ENCODE results near the gene PAIP2B. TPM values are rescaled to one million over a fixed set of nuclear protein-coding genes. Genes with fewer than 3 reads are reported as not detected.

Gene PAIP2B
- total and polyA plus RNA-seq, 7 experiments from 2014 or later = 1.3 to 14.1 (median 3.0) TPM

DNA sequence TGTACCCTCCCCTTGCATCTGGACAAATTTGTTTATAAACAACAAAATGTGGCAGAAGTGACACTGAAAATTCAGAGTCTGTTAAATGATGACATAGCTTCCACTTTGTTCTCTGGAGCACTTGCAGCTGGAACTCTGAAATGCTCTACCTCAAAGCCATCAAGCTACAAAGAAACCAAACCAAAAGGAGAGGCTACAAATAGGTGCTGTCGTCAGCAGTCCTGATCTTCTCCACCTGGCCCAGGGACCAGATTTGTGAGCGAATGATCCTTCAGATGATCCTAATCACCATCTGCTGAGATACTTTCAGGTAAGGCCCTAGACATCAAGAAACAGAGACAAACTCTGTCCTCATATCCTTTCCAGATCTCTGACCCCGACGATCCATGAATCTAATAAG lies 27.9 kb upstream of the PAIP2B start:
- peaks cover 25 to 60% (median 42%) of the 10 kb centered on the region in 5 donors for H3K27me3 Mint-ChIP-seq

DNA sequence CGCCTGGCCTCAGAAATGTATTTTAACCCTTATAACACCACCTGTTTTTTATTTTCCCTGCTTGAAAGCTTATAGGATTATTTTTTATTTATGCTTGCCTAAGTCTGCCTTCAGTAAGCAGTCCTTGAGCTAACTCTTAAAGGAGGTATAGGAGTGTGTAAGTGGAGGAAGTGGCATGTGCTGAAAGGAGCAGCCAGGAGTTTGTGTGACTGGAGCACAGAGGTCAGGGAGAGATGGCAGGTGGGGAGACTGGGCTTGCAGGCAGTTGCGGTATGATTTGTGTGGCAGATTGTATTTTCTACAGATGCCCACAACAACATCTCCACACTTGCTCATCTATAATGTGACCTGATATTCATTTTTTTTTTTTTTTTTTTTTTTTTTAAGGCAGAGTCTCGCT lies 27.2 kb upstream of the PAIP2B start:
- no peaks in the 10 kb centered on the region for H3K4me1 Mint-ChIP-seq
- CTCF ChIA-PET = no interaction called here

More for the DNA sequence above, 27.9 kb upstream of the PAIP2B start:
- H3K9me3 ChIP-seq (ENCODE audit: control insufficient read depth in 2 of 3, low read length in 3 of 3) = no peaks in the 10 kb centered on the region
- intact Hi-C loops (cut with micrococcal nuclease) = no loop called here
- Mint-ChIP-seq H3K4me3 (no peak overlapping the region), H3K4me1 (no peaks in the 10 kb centered on the region), H3K36me3 (peaks cover 0 to 8% (median 4%) of the 10 kb centered on the region in 5 donors), H3K9me3 (peaks cover 0 to 14% (median 0%) of the 10 kb centered on the region in 11 donors), H3K27ac (no peak overlapping the region)
- H3K27ac ChIP-seq (ENCODE audit: low read depth, low read length) = no peak overlapping the region
- DNase-seq = no peak
- ATAC-seq = no peak
- POLR2A ChIA-PET = no interaction called here
- H3K36me3 ChIP-seq (ENCODE audit: control insufficient read depth in 2 of 3, insufficient read depth in 3 of 3, low read length in 3 of 3) = no peaks in the 10 kb centered on the region
- H3K4me1 ChIP-seq (ENCODE audit: control insufficient read depth in 2 of 2, insufficient read depth in 2 of 2, low read length in 2 of 2) = no peaks in the 10 kb centered on the region
- CTCF ChIA-PET = no interaction called here
- H3K4me3 ChIP-seq (ENCODE audit: low read length) = no peak overlapping the region
- H3K27me3 ChIP-seq (ENCODE audit: control insufficient read depth in 2 of 2, insufficient read depth in 2 of 2, low read length in 2 of 2) = no peaks in the 10 kb centered on the region

DNA sequence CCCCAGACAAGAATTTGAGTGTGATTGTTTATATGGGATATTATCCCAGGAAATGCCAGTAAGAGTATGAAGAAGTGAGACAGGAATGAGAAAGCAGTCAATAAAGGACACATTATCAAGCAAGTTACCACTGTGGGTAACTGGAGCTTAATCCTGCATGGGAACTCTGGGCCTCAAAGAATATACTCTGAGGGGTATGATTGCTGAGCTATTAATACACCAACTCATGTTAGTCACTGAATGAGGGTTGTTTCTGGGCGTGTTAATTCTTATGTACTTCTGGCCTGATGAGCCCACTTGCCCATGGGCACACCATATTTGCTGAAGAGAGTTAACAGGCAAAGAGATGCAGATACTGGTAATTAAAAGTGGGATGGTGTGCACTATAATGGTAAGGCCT lies 26.6 kb upstream of the PAIP2B start:
- no peaks in the 10 kb centered on the region for H3K4me1 Mint-ChIP-seq
- no peaks in the 10 kb centered on the region for H3K9me3 ChIP-seq (ENCODE audit: control insufficient read depth in 2 of 3, low read length in 3 of 3)
- H3K36me3 ChIP-seq (ENCODE audit: control insufficient read depth in 2 of 3, insufficient read depth in 3 of 3, low read length in 3 of 3) = no peaks in the 10 kb centered on the region
- ATAC-seq (no peak), DNase-seq (no peak)
- H3K4me3 Mint-ChIP-seq = no peak overlapping the region
- H3K36me3 Mint-ChIP-seq = peaks cover 0 to 8% (median 4%) of the 10 kb centered on the region in 5 donors
- ChIA-PET CTCF (no interaction called here), POLR2A (no interaction called here)
- intact Hi-C loops (cut with micrococcal nuclease) = no loop called here
- no peaks in the 10 kb centered on the region for H3K27me3 ChIP-seq (ENCODE audit: control insufficient read depth in 2 of 2, insufficient read depth in 2 of 2, low read length in 2 of 2)
- no peak overlapping the region for H3K27ac ChIP-seq (ENCODE audit: low read depth, low read length)
- peaks cover 23 to 55% (median 36%) of the 10 kb centered on the region in 5 donors for H3K27me3 Mint-ChIP-seq
- no peak overlapping the region for H3K27ac Mint-ChIP-seq
- H3K4me3 ChIP-seq (ENCODE audit: low read length) = no peak overlapping the region
- H3K4me1 ChIP-seq (ENCODE audit: control insufficient read depth in 2 of 2, insufficient read depth in 2 of 2, low read length in 2 of 2) = no peaks in the 10 kb centered on the region
- peaks cover 0 to 15% (median 0%) of the 10 kb centered on the region in 11 donors for H3K9me3 Mint-ChIP-seq

More for the DNA sequence above, 27.2 kb upstream of the PAIP2B start:
- no peaks in the 10 kb centered on the region for H3K27me3 ChIP-seq (ENCODE audit: control insufficient read depth in 2 of 2, insufficient read depth in 2 of 2, low read length in 2 of 2)
- H3K4me3 Mint-ChIP-seq = no peak overlapping the region
- POLR2A ChIA-PET = no interaction called here
- no peaks in the 10 kb centered on the region for H3K9me3 ChIP-seq (ENCODE audit: control insufficient read depth in 2 of 3, low read length in 3 of 3)
- no peaks in the 10 kb centered on the region for H3K4me1 ChIP-seq (ENCODE audit: control insufficient read depth in 2 of 2, insufficient read depth in 2 of 2, low read length in 2 of 2)
- H3K9me3 Mint-ChIP-seq = peaks cover 0 to 15% (median 0%) of the 10 kb centered on the region in 11 donors
- ATAC-seq = no peak
- H3K27me3 Mint-ChIP-seq = peaks cover 22 to 59% (median 41%) of the 10 kb centered on the region in 5 donors
- peaks cover 0 to 8% (median 4%) of the 10 kb centered on the region in 5 donors for H3K36me3 Mint-ChIP-seq
- H3K27ac Mint-ChIP-seq = no peak overlapping the region
- no peak overlapping the region for H3K27ac ChIP-seq (ENCODE audit: low read depth, low read length)
- no peak overlapping the region for H3K4me3 ChIP-seq (ENCODE audit: low read length)
- DNase-seq = no peak
- intact Hi-C loops (cut with micrococcal nuclease) = no loop called here
- no peaks in the 10 kb centered on the region for H3K36me3 ChIP-seq (ENCODE audit: control insufficient read depth in 2 of 3, insufficient read depth in 3 of 3, low read length in 3 of 3)

DNA sequence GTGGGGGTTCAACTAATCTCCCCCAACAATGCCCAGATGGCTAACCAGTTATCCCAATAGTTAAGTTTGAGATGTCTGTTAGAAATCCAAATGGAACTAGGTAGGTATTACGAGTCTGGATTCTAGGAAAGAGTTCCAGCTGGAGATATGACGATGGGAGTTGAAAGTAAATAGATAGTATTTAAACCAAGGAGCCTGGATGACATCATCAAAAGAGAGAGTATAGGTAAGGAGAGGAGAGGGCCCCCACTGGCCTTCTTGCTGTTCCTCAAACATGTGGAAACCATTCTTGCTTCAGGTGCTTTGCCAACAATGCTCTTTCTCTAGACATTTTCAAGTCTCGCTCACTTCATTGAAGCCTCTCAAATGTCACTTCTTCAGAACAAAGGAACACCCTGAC lies 26.0 kb upstream of the PAIP2B start:
- Mint-ChIP-seq H3K4me1 (no peaks in the 10 kb centered on the region), H3K36me3 (peaks cover 0 to 8% (median 4%) of the 10 kb centered on the region in 5 donors), H3K27me3 (peaks cover 23 to 53% (median 30%) of the 10 kb centered on the region in 5 donors), H3K9me3 (peaks cover 0 to 17% (median 0%) of the 10 kb centered on the region in 11 donors), H3K4me3 (no peak overlapping the region), H3K27ac (no peak overlapping the region)
- CTCF ChIA-PET = no interaction called here
- H3K27me3 ChIP-seq (ENCODE audit: control insufficient read depth in 2 of 2, insufficient read depth in 2 of 2, low read length in 2 of 2) = no peaks in the 10 kb centered on the region
- ATAC-seq (no peak), DNase-seq (no peak)
- H3K27ac ChIP-seq (ENCODE audit: low read depth, low read length) = no peak overlapping the region
- POLR2A ChIA-PET = no interaction called here
- no peaks in the 10 kb centered on the region for H3K36me3 ChIP-seq (ENCODE audit: control insufficient read depth in 2 of 3, insufficient read depth in 3 of 3, low read length in 3 of 3)
- H3K4me1 ChIP-seq (ENCODE audit: control insufficient read depth in 2 of 2, insufficient read depth in 2 of 2, low read length in 2 of 2) = no peaks in the 10 kb centered on the region
- H3K4me3 ChIP-seq (ENCODE audit: low read length) = no peak overlapping the region
- intact Hi-C loops (cut with micrococcal nuclease) = no loop called here
- H3K9me3 ChIP-seq (ENCODE audit: control insufficient read depth in 2 of 3, low read length in 3 of 3) = no peaks in the 10 kb centered on the region

DNA sequence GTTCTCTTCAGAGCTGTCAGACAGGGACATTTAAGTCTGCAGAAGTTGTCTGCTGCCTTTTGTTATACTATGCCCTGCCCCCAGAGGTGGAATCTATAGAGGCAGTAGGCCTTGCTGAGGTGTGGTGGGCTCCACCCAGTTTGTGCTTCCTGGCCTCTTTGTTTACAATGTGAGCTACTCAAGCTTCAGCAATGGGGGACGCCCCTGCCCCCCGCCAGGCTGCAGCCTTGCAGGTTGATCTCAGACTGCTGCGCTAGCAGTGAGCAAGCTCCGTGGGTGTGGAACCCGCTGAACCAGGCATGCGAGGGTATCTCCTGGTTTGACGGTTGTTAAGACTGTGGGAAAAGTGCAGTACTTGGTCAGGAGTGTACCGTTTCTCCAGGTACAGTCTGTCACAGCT lies 24.0 kb upstream of the PAIP2B start:
- H3K9me3 Mint-ChIP-seq = peaks cover 0 to 19% (median 2%) of the 10 kb centered on the region in 11 donors
- Histone ChIP-seq H3K27me3 (ENCODE audit: control insufficient read depth in 2 of 2, insufficient read depth in 2 of 2, low read length in 2 of 2) (no peaks in the 10 kb centered on the region), H3K9me3 (ENCODE audit: control insufficient read depth in 2 of 3, low read length in 3 of 3) (no peaks in the 10 kb centered on the region), H3K36me3 (ENCODE audit: control insufficient read depth in 2 of 3, insufficient read depth in 3 of 3, low read length in 3 of 3) (no peaks in the 10 kb centered on the region), H3K27ac (ENCODE audit: low read depth, low read length) (no peak overlapping the region), H3K4me1 (ENCODE audit: control insufficient read depth in 2 of 2, insufficient read depth in 2 of 2, low read length in 2 of 2) (no peaks in the 10 kb centered on the region), H3K4me3 (ENCODE audit: low read length) (no peak overlapping the region)
- ChIA-PET POLR2A (no interaction called here), CTCF (no interaction called here)
- ATAC-seq (no peak), DNase-seq (no peak)
- peaks cover 23 to 51% (median 33%) of the 10 kb centered on the region in 5 donors for H3K27me3 Mint-ChIP-seq
- intact Hi-C loops (cut with micrococcal nuclease) = no loop called here
- H3K4me1 Mint-ChIP-seq = no peaks in the 10 kb centered on the region
- peaks cover 0 to 8% (median 4%) of the 10 kb centered on the region in 5 donors for H3K36me3 Mint-ChIP-seq
- no peak overlapping the region for H3K4me3 Mint-ChIP-seq
- H3K27ac Mint-ChIP-seq = no peak overlapping the region

DNA sequence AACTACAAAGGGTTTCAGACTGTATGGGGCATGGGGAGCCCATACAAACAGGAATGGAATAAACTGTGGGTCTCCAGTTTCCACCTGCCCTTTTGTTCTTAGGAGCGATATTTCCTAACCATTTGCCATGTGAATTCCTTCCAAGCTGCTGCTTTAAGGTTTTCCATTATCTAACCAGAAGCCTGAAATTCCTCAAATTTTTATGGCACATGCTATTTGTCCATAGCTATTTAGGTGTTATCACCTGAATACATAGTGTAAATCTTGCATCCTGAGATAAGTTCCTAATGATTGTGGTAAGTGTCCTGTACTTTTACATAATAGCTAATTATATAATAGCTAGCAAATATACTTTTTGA lies 17.4 kb upstream of the PAIP2B start:
- DNase-seq = no peak
- Mint-ChIP-seq H3K4me3 (no peak overlapping the region), H3K27ac (no peak overlapping the region), H3K4me1 (no peaks in the 10 kb centered on the region), H3K36me3 (no peaks in the 10 kb centered on the region), H3K9me3 (peaks cover 0 to 7% (median 1%) of the 10 kb centered on the region in 11 donors), H3K27me3 (peaks cover 14 to 40% (median 21%) of the 10 kb centered on the region in 5 donors)
- ChIA-PET POLR2A (no interaction called here), CTCF (no interaction called here)
- intact Hi-C loops (cut with micrococcal nuclease) = no loop called here
- Histone ChIP-seq H3K27me3 (ENCODE audit: control insufficient read depth in 2 of 2, insufficient read depth in 2 of 2, low read length in 2 of 2) (no peaks in the 10 kb centered on the region), H3K27ac (ENCODE audit: low read depth, low read length) (no peak overlapping the region), H3K4me3 (ENCODE audit: low read length) (no peak overlapping the region), H3K9me3 (ENCODE audit: control insufficient read depth in 2 of 3, low read length in 3 of 3) (no peaks in the 10 kb centered on the region), H3K4me1 (ENCODE audit: control insufficient read depth in 2 of 2, insufficient read depth in 2 of 2, low read length in 2 of 2) (no peaks in the 10 kb centered on the region), H3K36me3 (ENCODE audit: control insufficient read depth in 2 of 3, insufficient read depth in 3 of 3, low read length in 3 of 3) (no peaks in the 10 kb centered on the region)
- no peak for ATAC-seq

DNA sequence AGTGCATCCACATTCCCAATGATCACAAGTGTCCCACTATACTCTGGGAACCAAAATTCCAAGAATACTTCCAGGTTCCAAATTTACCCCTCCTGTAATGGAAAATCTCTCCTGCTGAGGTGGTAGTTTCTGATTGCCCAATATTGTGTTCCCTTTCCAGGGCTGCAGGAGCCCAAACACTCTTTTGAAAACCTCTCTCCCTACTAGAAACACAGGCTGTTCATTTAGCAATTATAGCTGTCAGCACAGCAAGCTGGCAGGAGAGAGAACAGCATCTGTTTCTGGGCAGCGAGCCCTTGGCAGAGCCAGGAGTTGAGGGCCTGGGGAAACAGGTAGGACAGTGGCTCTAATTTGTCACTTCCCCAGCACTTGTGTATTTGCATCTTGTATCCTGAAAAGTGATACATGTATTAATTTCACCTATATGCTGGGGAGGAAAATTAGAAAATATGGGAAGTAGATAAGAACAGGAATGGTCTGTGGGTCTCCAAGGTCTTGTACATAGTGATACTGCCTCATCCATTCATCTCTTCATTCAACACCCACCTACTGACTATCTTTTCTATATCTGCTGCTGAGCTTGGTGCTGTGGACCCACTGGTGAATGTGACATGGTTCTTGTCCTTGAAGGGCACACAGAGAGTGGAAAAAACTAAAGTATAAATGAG lies 16.9 kb upstream of the PAIP2B start:
- ChIA-PET POLR2A (no interaction called here), CTCF (no interaction called here)
- no peaks in the 10 kb centered on the region for H3K27me3 ChIP-seq (ENCODE audit: control insufficient read depth in 2 of 2, insufficient read depth in 2 of 2, low read length in 2 of 2)
- ATAC-seq (no peak), DNase-seq (no peak)
- intact Hi-C loops (cut with micrococcal nuclease) = no loop called here
- H3K27me3 Mint-ChIP-seq = peaks cover 14 to 37% (median 17%) of the 10 kb centered on the region in 5 donors
- H3K9me3 ChIP-seq (ENCODE audit: control insufficient read depth in 2 of 3, low read length in 3 of 3) = no peaks in the 10 kb centered on the region
- H3K4me1 ChIP-seq (ENCODE audit: control insufficient read depth in 2 of 2, insufficient read depth in 2 of 2, low read length in 2 of 2) = no peaks in the 10 kb centered on the region
- H3K4me3 Mint-ChIP-seq = no peak overlapping the region
- H3K36me3 ChIP-seq (ENCODE audit: control insufficient read depth in 2 of 3, insufficient read depth in 3 of 3, low read length in 3 of 3) = no peaks in the 10 kb centered on the region
- H3K36me3 Mint-ChIP-seq = no peaks in the 10 kb centered on the region
- no peak overlapping the region for H3K27ac Mint-ChIP-seq
- no peak overlapping the region for H3K4me3 ChIP-seq (ENCODE audit: low read length)
- no peak overlapping the region for H3K27ac ChIP-seq (ENCODE audit: low read depth, low read length)
- peaks cover 0 to 7% (median 1%) of the 10 kb centered on the region in 11 donors for H3K9me3 Mint-ChIP-seq
- no peaks in the 10 kb centered on the region for H3K4me1 Mint-ChIP-seq
